Heart right ventricle (tissue), 16 donors: Measurements from ENCODE around the gene IDH1. TPM values are rescaled to one million over a fixed set of nuclear protein-coding genes. Genes with fewer than 3 reads are reported as not detected.

Experiments
- ATAC-seq, 8 donors: fragments of 200-7000 bp; cut with Tn5 transposase; one replicate each; pipeline ENCODE4 v1.9.1; 2020; ENCODE audit warnings: mild to moderate bottlenecking in 8 of 8, moderate library complexity in 8 of 8, moderate number of reproducible peaks in 1 of 8
- DNase-seq, 2 donors: peaks; one replicate each; pipeline ENCODE4 v3.0.0-alpha.2; 2020
- H3K27ac ChIP-seq, 10 donors: fragments of 200-600 bp; sonication (generic) in 2 of 10; one replicate each; pipeline versions ENCODE4 v1.5.0 to v1.8.0; 2020 to 2022; ENCODE audit warnings: mild to moderate bottlenecking in 3 of 10
- H3K27me3 ChIP-seq, 7 donors: fragments of 200-600 bp; one replicate each; pipeline ENCODE4 v1.8.0; 2021 to 2022; ENCODE audit warnings: mild to moderate bottlenecking in 2 of 7
- H3K36me3 ChIP-seq, 9 donors: fragments of 200-600 bp; sonication (generic) in 1 of 9; one replicate each; pipeline versions ENCODE4 v1.5.0 to v1.8.0; 2020 to 2022; ENCODE audit warnings: mild to moderate bottlenecking in 2 of 9
- H3K4me1 ChIP-seq, 9 donors: fragments of 200-600 bp; sonication (generic) in 1 of 9; one replicate each; pipeline versions ENCODE4 v1.5.0 to v1.8.0; 2020 to 2022; ENCODE audit warnings: mild to moderate bottlenecking in 4 of 9
- H3K4me3 ChIP-seq, 10 donors: fragments of 200-600 bp; sonication (generic) in 2 of 10; one replicate each; pipeline versions ENCODE4 v1.5.0 to v1.8.0; 2020 to 2022; ENCODE audit warnings: mild to moderate bottlenecking in 7 of 10, moderate library complexity in 2 of 10
- H3K9me3 ChIP-seq, 11 donors: fragments of 200-600 bp in 10 of 11; sonication (generic) in 2 of 11; one replicate each; pipeline versions ENCODE4 v1.5.0 to v1.8.0; 2013 to 2022; ENCODE audit warnings: mild to moderate bottlenecking in 2 of 11, control low read depth in 1 of 11, moderate library complexity in 1 of 11
- CTCF ChIP-seq, 9 donors: fragments of 200-600 bp; sonication (generic) in 2 of 9; IDR thresholded peaks; one replicate each; pipeline versions ENCODE4 v1.5.0 to v1.8.0; 2021 to 2022; ENCODE audit warnings: antibody characterized with exemption in 9 of 9, mild to moderate bottlenecking in 5 of 9, moderate library complexity in 1 of 9
- WGBS, 2 donors: extraction: QIAGEN DNeasy Blood & Tissue Kit; methylation state at CpG; one replicate each; pipeline ENCODE4 v1.1.7; 2013; ENCODE audit warnings: inconsistent platforms in 1 of 2; 5-methylcytosine and 5-hydroxymethylcytosine counted together
- intact Hi-C, 10 donors: fragments of 100-400 bp; cut with DNase I; formaldehyde crosslinking; loops; one replicate each; pipeline versions ENCODE4 v1.11.1 to v1.14.2; 2022
- polyA plus RNA-seq, 2 donors: library from polyadenylated mRNA; stranded (reverse); fragments of 200-250 nt; gene quantifications; one replicate each; pipeline ENCODE4 v1.2.3, GENCODE V29; 2013
- total RNA-seq, 10 donors: library from RNA; stranded (reverse); fragmentation: NEBNext Ultra II Directional in 3 of 10; extraction: Animal tissue kit (Norgen Biotek cat#: 25700) in 3 of 10; gene quantifications; one replicate each; pipeline versions ENCODE4 v1.2.1 to v1.2.4, GENCODE V29; 2021 to 2023
- donor health status: Arrhythmogenic right ventricular cardiomyopathy.
- donor health status: ischemic (EF 13 %, LVEDD 7.1; RV severe dilation, severe dysfunction).
- donor health status: healthy with polysubstance abuse.
- donor health status: DM: no; HTN: yes; CAD: no.
- donor health status: DM: no; HTN: no; CAD: no.
- donor health status: ischemic (EF 25% LVEDD 6.9; RV normal size, moderate dysfunction).
- donor health status: ischemic (EF 25% LVEDD 5.7; RV mildly dilated, moderate dysfunction).
- donor health status: healthy.
- donor health status: DM: yes; HTN: yes; CAD: no.
- donor health status: Ischemic cardiomyopathy.
- donor health status: ischemic (EF 35%, LVEDD 5.7; RV mildly dilated, moderate dysfunction).
- donor health status: nonischemic (EF 11% LVEDD 7.7; RV severe dilation, severe dysfunction).
- donor health status: DM: yes; HTN: yes; CAD: no.
- donor health status: PGD.
- donor health status: ischemic (EF 29% LVEDD 5.4; RV normal size, mild dysfunction).
- donor health status: nonischemic (EF 23%, LVEDD 6.1; RV moderate dilation, normal function).

Gene IDH1
- total and polyA plus RNA-seq, 12 donors = 15.3 to 71.3 (median 31.8) TPM

GRCh38 chr2:208208335-208209085 lies 46.4 kb downstream of the IDH1 start:
- Histone ChIP-seq H3K27me3 (no peaks in the 10 kb centered on the region), H3K36me3 (no peaks in the 10 kb centered on the region), H3K9me3 (no peaks in the 10 kb centered on the region), H3K27ac (no peak overlapping the region), H3K4me3 (no peak overlapping the region), H3K4me1 (no peaks in the 10 kb centered on the region)
- TF ChIP-seq CTCF (IDR thresholded peaks at IDR 0.05) = no peak
- intact Hi-C loops = no loop called here
- 89 to 93% methylated on average over 9 of the region's 9 CpGs for WGBS, 2 donors
- no peak for ATAC-seq
- DNase-seq = no peak

GRCh38 chr2:208207769-208208168 lies 47.1 kb downstream of the IDH1 start:
- Histone ChIP-seq H3K4me3 (no peak overlapping the region), H3K9me3 (no peaks in the 10 kb centered on the region), H3K27me3 (no peaks in the 10 kb centered on the region), H3K27ac (no peak overlapping the region), H3K4me1 (no peaks in the 10 kb centered on the region), H3K36me3 (no peaks in the 10 kb centered on the region)
- intact Hi-C loops = no loop called here
- TF ChIP-seq CTCF (IDR thresholded peaks at IDR 0.05) = no peak
- ATAC-seq = no peak
- no peak for DNase-seq
- whole genome bisulfite sequencing, 2 donors = 80 to 88% methylated on average over 3 of the region's 3 CpGs

DNA sequence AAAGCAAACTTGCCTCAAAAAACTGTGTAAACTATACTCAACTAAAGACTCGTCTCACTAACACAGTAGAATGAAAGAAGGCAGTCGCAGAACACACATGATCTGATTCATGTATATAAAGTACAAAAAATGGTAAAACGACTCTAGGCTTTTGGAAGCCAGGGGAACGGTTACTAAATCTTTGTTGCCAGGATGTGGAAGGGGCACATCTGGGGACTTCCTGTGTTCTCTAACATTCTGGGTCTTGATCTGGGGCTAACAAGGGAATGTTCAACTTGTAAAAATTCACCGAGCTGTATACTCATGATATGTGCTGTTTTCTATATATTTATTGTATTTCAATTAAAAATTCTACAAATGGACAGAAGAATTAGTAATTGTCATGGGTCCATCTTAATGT lies 50.7 kb downstream of the IDH1 start:
- intact Hi-C loops = no loop called here
- 66 to 74% methylated on average over 5 of the region's 5 CpGs for WGBS, 2 donors
- Histone ChIP-seq H3K4me1 (no peaks in the 10 kb centered on the region), H3K27me3 (peaks cover 0 to 17% (median 0%) of the 10 kb centered on the region in 7 donors), H3K36me3 (no peaks in the 10 kb centered on the region), H3K27ac (no peak overlapping the region), H3K4me3 (no peak overlapping the region), H3K9me3 (no peaks in the 10 kb centered on the region)
- no peak for TF ChIP-seq CTCF (IDR thresholded peaks at IDR 0.05)
- DNase-seq = no peak
- no peak for ATAC-seq

- no peaks in the 10 kb centered on the region for H3K36me3 ChIP-seq
- peaks cover 0 to 6% (median 0%) of the 10 kb centered on the region in 7 donors for H3K27me3 ChIP-seq
- intact Hi-C loops = no loop called here
- ATAC-seq (no peak), DNase-seq (no peak)
- H3K9me3 ChIP-seq = no peaks in the 10 kb centered on the region
- TF ChIP-seq CTCF (IDR thresholded peaks at IDR 0.05) = no peak
- no peaks in the 10 kb centered on the region for H3K4me1 ChIP-seq
- H3K27ac ChIP-seq = no peak overlapping the region
- WGBS, 2 donors = 79 to 83% methylated on average over 3 of the region's 3 CpGs
- H3K4me3 ChIP-seq = no peak overlapping the region
Observed at GRCh38 chr2:208195531-208195930, 59.3 kb downstream of the IDH1 start.
